ENCODE data around the gene IL31RA.

Gene IL31RA

DNA sequence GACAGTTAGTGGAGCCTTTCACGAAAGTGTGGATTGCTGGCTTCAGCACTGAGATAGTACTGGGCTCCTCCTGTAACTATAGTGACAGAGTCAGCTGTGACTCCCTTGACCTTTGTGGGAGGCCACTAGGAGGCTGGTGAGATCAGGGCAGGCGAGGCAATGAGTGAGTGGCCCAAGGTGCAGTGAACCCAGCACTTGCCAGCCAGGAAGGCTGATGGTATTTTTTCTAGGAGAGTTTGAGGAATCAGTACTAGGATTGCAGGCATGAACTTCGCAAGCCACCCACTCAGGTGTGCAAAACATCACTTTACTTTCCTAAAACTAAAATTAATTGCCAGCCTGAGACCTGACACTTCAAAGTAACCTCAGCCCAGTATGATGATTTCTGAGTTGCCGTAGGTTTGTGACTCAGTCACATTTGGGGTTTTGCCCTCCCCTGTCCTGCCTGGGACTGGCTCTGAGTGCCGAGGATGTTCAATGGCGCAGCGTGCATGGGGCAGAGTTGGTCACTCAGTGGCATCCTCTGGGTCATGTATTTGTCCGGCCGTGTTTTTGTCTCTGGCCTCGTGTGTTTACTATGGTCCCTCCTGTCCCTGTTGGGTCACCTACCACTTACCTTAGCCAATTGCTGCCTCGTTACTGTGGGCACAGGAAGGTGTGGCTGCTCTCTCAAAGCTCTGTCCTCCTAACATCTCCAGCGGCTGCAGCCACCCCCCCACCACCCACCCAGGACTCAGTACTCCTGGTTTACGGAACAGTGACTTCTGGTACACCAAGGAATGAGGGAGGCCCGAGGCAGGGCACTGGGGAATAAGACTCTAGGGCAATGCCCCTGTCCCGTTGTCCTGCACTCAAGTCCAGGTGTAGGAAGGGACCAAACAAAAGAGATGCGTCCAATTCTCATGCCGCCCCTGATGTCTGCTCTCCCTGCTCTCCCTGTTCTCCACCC lies 67.2 kb downstream of the IL31RA start:
- no peak for TF ChIP-seq POLR2A (IDR thresholded peaks at IDR 0.05; ENCODE audit: low read depth, low read length)
- no peak for FAIRE-seq
- no peak for DNase-seq (ENCODE audit: insufficient read length, low spot score)

DNA sequence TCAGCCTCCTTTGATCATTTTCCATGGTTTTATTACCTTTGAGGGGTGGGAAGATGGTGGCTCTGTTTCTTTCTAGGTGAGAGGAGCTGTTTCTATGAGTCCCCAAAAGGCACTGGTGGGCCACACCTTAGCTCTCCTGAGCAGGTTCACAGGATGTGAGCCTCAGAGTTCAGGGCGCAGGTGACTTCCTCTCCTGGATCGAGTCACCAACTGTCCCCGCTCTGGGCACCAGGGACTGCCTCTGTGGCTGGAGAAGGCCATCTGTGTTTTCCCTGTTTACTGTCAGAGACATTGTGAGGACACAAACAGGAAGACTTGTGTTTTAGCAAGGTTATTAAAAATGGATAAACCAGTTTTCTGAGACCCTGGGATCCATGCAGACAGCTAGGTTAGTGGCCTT lies 68.5 kb downstream of the IL31RA start:
- FAIRE-seq (no peak), DNase-seq (ENCODE audit: insufficient read length, low spot score) (no peak)
- no peak for TF ChIP-seq POLR2A (IDR thresholded peaks at IDR 0.05; ENCODE audit: low read depth, low read length)

DNA sequence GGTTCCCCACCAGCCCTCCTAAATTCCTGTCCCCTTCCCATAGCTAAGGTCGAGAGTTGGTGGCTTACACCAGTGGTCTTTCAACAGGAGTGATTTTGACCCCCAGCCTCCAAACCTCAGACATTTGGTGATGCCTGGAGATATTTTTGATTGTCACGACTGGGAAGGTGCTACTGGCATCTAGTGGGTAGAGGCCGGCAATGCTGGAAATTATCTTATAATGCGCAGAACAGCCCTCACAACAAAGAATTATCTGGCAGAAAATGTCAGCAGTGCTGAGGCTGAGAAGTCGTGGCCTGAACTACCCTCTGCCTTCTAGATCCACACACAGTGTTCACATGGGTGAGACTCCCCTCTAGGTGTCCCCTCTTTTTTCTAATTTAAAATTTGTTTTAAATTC lies 69.6 kb downstream of the IL31RA start:
- no peak for TF ChIP-seq POLR2A (IDR thresholded peaks at IDR 0.05; ENCODE audit: low read depth, low read length)
- FAIRE-seq (no peak), DNase-seq (ENCODE audit: insufficient read length, low spot score) (no peak)

DNA sequence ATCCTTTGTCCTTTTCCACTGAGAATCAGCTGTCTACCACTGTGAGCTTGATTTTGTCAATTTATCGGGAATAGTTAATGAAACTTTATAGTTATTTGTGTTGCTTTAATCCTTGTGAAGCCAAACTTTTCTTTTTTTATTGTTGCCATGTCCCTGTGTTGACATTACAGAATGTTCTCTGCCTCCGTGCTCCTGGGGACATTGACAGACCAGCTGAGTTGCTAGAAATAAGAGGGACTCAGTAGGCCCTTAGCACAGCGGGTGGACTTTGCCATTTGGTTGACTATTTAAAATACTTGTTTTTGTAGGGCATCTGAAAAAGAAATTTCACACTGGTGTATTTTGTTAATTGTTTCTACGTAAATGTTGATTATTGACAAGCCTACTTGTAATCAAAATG lies 70.5 kb downstream of the IL31RA start:
- no peak for DNase-seq (ENCODE audit: insufficient read length, low spot score)
- FAIRE-seq: no peak
- no peak for TF ChIP-seq POLR2A (IDR thresholded peaks at IDR 0.05; ENCODE audit: low read depth, low read length)

DNA sequence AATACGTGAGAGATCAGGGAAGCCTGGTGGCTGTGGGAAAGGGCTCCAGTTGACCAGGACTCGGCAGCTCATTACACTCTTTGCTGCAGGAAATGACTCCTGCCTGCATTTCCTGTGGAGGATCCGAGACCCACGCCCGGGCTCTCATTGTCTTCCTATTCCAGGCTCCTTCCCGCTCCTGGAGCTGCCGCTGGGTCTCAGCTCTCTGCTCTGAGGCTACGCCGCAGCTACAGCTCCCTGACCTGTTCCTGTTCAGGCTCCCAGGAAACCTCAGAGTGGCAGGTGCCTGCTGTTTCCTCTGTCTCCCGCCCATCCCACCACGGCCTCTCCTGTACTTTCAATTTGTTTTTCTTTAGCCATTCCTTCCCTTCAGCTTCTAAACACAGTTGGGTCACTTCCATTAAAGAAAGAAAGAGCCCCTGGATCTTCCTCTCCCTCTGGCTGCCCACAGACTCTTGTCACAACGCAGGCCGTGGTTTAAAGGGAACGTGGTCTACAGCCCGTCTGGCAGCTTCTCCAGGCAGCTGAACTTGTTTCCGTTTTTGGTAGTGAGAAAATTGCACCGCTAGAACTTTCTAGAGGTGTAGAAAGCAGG lies 72.1 kb downstream of the IL31RA start:
- no peak for TF ChIP-seq POLR2A (IDR thresholded peaks at IDR 0.05; ENCODE audit: low read depth, low read length)
- FAIRE-seq: no peak
- peak; percentile 42 for DNase-seq (ENCODE audit: insufficient read length, low spot score)

DNA sequence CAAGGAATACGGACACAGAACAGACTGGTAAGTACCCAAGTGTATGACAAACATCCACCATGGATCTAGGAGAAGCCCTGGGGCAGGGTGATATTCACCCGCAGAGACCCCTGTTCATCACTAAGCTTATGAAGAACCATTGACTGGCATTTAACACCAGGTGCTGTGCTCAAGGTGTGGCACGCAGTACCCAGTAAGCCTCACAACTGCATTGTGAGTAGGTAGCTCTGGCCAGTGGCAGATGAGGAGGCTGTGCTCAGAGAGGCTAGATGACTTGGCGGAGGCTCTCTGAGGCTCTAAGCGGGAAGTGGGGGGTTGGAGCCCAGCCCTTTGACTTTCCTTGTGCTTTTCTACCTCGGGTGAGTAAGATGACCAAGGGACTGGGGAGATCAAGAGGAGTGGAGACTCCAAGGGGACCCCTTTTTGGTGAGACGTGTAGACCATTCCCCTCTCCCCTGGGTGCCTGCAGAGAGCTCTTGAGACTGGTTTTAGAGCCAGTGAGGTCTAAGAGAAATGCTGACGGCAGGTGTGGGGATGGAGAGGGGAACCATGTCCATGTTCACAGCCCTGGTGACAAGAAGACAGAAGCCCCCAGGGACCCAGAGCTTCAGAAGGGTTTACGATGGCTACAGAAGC lies 72.8 kb downstream of the IL31RA start:
- FAIRE-seq: no peak
- DNase-seq (ENCODE audit: insufficient read length, low spot score): no peak
- no peak for TF ChIP-seq POLR2A (IDR thresholded peaks at IDR 0.05; ENCODE audit: low read depth, low read length)

DNA sequence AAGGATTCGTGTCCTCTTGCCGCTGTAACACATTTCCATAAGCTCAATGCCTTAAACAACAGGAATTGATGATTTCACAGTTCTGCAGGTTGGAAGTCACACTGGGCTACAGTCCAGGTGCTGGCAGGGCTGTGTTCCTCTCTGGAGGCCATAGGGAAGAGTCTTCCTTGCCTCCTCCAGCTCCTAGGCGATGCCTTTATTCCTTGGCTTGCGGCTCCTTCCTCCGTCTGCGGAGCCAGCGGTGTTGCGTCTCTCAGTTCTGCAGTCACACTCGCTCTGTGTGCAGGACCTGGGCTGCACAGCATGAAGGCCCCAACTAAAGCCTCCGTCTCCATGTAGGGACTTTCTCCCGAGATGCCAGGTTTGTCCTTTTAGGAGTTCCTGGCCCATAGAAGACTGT lies 73.6 kb downstream of the IL31RA start:
- TF ChIP-seq POLR2A (IDR thresholded peaks at IDR 0.05; ENCODE audit: low read depth, low read length): no peak
- FAIRE-seq: no peak
- no peak for DNase-seq (ENCODE audit: insufficient read length, low spot score)

DNA sequence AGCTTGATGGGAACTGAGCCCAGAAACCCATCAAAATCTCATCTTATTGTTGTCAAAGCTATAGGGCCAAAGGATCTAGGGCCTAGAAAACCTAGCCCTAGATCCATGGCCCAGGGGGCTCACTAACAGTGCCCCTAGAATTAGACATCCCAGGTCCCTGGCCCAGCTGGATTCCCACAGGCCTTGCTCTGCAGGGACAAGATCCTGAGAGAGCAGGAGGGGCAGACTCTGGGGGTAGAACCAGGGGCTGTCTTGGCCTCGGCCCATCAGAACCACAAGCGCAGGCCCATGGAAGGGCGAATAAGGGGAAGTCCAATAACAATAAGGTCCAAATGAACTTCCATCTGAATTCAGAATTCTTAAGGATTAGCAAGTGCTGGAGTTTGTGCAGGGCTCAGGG lies 74.0 kb downstream of the IL31RA start:
- TF ChIP-seq POLR2A (IDR thresholded peaks at IDR 0.05; ENCODE audit: low read depth, low read length): no peak
- no peak for DNase-seq (ENCODE audit: insufficient read length, low spot score)
- no peak for FAIRE-seq

DNA sequence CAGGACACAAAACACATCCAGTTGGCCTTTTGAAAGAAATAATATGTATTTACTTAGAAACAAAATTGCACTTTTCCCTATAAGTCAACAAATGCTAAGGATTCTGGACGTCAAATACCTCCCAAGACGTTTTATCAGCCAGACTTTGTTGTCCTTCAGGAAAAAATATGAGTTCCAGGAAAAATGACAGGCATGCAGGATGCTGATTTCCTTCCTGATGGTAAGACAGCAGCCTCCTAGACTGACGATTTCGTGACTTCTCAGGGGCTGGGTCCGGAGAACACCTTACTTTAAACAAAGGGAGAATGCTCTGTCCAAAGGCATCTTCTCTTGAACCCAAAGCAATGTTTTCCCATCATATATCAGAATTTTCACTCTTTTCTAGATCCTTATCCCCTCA lies 74.6 kb downstream of the IL31RA start:
- FAIRE-seq: no peak
- no peak for DNase-seq (ENCODE audit: insufficient read length, low spot score)
- no peak for TF ChIP-seq POLR2A (IDR thresholded peaks at IDR 0.05; ENCODE audit: low read depth, low read length)

DNA sequence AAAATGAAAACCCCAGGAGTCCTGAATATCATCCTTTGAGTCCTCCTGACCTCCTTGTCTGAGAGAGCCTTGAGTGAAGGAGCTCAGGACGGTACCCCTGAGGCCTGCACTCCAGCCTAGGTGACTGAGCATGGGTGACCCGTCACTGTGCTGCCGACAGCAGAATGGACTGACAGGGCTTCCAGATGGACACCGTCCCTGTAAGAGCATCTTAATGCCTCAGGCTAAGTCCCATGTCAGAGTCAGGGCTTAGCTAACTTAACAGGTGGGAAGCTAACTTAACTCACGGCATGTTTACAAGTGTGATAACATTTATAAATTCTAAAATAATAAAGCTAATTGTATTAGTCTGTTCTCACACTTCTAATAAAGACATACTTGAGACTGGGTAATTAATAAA lies 75.3 kb downstream of the IL31RA start:
- DNase-seq (ENCODE audit: insufficient read length, low spot score) (no peak), FAIRE-seq (no peak)
- no peak for TF ChIP-seq POLR2A (IDR thresholded peaks at IDR 0.05; ENCODE audit: low read depth, low read length)

DNA sequence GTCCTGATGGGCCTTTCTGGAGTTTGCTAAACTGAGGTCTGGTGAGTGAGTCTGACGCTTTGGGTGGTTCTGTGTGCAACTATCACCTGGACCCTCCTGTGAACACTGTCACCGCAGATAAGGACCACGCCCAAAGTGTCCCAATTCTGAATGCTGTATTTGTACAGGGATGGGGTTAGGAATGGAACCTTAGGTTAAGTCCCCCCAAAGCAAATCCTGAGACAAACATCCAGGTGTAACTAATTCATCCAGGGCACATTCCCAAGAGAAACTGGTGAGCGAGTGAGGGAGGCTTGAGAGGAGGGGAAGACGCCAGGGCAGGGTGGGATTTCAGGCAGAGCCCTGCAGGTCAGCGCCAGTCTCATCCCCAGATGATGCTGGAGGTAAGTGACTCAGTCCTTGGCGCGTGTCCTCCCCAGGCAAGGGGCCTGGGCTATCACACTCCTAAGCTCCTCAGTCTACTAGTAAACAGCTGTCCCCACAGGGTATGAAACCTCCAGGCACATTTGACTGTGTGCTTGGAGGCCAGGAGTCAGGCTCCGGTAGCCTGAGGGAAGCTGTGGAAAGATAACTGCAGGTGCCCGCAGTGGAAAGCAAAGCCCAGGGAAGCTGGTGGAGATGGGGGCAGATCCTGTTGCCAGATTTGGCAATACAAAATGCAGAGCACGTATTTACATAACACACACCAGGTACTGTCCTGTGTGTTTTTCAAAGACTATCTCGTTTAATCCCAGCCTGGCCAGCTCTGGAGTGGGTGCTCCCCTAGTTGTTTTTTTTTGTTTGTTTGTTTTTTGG lies 76.9 kb downstream of the IL31RA start:
- DNase-seq (ENCODE audit: insufficient read length, low spot score) (no peak), FAIRE-seq (no peak)
- no peak for TF ChIP-seq POLR2A (IDR thresholded peaks at IDR 0.05; ENCODE audit: low read depth, low read length)

DNA sequence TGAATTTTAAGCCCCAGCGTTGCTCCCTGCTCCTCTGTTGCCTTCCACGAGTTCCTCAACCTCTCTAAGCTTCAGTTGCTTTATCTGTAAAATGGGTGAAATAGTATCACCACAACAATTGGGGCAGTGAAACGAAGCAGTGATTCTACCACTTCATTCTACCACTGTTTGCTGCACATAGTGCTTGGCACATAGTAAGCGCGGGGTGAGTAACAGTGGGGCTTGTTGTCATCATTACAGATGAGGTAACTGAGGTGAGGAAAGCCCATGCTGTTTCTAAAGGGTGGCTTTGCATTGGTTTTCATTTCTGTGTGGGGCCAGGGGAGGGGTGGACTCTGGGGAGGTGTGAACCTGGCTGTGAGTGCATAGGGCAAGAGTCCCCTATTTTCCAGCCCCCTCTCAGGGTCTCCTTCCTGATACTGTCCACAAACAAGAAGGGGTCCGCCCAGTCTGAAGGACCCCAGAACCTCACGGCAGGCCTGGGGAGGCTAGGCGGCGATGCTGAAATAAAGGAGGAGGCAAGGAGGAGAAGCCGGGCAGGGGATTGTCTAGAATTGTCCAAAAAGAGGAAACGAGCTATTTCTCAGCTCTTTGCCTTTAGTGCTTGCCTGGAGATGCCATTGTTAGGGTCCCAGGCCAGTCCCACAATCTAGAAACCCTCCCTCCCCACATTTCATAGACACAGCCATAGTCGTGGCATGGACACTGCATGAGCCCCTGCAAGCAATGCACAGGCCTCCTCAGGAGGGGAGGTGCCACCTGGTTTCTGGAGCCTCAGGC lies 78.1 kb downstream of the IL31RA start:
- no peak for FAIRE-seq
- TF ChIP-seq POLR2A (IDR thresholded peaks at IDR 0.05; ENCODE audit: low read depth, low read length): no peak
- no peak for DNase-seq (ENCODE audit: insufficient read length, low spot score)

DNA sequence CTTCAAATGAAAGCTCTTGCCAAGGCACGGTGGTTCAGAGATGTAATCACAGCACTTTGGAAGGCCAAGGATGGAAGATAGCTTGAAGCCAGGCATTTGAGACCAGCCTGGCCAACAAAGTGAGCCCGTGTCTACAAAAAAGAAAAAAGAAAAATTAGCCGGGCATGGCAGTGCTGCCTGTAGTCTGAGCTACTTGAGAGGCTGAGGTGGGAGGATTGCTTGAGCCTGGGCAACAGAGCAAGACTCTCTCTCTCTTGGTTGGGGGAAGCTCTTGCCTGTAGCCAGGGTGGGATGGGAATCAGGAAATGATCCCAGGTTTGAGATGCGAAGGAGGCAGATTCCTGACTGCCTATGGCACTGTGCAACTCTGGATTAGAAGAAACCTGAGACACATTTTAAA lies 81.5 kb downstream of the IL31RA start:
- no peak for FAIRE-seq
- no peak for DNase-seq (ENCODE audit: insufficient read length, low spot score)
- TF ChIP-seq POLR2A (IDR thresholded peaks at IDR 0.05; ENCODE audit: low read depth, low read length): no peak
